Activated CD8-positive, alpha-beta memory T cell treated with anti-CD3 and anti-CD28 coated beads, Interleukin-2, amount 50 U/mL, for 4 hours (primary cell): ENCODE results near the gene LPCAT1.
"Not testable (repeated sequence)": the region's sequence is repeated elsewhere in the genome, so short reads cannot be mapped to it uniquely, and the experiment has no call there.

Experiments used
- DNase-seq: peaks from one replicate; pipeline ENCODE4 v3.0.0-alpha.2; 2020

LPCAT1 gene, protein sequence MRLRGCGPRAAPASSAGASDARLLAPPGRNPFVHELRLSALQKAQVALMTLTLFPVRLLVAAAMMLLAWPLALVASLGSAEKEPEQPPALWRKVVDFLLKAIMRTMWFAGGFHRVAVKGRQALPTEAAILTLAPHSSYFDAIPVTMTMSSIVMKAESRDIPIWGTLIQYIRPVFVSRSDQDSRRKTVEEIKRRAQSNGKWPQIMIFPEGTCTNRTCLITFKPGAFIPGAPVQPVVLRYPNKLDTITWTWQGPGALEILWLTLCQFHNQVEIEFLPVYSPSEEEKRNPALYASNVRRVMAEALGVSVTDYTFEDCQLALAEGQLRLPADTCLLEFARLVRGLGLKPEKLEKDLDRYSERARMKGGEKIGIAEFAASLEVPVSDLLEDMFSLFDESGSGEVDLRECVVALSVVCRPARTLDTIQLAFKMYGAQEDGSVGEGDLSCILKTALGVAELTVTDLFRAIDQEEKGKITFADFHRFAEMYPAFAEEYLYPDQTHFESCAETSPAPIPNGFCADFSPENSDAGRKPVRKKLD

DNA sequence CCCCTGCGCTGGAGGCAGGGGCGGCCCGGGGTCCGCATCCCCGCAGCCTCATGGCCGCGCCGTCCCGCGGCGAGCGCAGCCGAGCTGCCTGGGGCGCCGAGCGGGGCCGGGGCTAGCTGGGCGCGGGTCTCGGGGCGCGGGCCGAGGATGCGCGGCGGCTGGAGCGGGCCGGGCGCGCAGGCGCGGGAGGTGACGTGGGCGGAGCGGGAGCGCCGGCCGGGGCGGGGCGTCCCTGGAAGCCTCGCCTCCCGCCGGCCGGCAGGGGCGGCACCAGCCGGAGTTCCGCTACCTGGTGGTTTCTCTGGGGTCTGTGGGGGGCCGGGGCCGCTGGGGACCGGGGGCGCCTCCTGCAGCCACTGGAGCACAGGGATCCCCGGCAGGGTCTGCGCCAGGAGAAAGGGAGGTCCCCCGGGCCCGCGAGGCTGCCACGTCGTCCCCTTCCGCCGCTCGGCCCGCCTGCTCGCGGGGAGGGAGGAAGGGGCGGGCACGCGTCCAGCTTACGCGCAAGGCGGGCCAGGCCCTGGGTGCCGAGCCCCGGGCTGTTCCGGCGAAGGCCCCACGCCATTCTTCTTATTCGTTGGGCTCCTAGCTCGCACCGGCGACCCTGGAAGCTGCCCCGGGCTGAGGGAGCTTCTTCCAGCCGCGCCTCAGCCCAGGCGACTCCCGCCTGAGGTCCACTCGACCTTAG is at the start of gene LPCAT1:
Gene LPCAT1 (minus strand): TSS at position 168 of the 688 bp plus-strand sequence. CDS start 116 bp downstream, at position 52.
- peak; percentile 78 for DNase-seq

DNA sequence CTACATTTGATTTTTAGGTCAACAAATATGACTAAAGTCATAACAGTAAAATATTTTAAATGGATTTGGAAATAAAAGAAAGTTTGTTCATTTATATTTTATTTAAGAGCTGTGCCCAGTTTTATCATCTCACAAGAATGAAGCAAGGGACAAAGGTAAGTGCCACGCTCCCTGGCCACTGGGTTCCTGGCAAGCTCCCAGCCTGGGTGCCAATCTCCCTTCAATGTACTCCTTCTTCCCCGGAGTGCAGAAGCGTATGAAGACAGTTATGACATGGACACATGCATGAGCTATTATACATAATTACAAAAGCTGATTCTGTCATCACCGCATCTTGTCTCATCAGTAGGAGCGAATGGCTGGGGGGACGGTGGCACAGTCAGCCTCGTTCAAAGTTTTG is 48.1 kb upstream of the LPCAT1 start:
- DNase-seq = not testable (repeated sequence)

DNA sequence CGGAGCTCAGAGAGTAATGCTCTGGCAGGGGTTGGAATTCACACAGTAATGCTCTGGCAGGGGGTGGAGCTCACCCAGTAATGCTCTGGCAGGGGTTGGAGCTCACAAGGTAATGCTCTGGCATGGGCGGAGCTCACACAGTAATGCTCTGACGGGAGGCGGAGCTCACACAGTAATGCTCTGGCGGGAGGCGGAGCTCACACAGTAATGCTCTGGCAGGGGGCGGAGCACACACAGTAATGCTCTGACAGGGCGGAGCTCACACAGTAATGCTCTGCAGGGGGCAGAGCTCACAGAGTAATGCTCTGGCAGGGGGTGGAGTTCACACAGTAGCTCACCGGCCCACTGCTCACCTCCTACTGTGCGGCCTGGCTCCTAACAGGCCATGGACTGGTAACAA is 47.2 kb upstream of the LPCAT1 start:
- no peak for DNase-seq

DNA sequence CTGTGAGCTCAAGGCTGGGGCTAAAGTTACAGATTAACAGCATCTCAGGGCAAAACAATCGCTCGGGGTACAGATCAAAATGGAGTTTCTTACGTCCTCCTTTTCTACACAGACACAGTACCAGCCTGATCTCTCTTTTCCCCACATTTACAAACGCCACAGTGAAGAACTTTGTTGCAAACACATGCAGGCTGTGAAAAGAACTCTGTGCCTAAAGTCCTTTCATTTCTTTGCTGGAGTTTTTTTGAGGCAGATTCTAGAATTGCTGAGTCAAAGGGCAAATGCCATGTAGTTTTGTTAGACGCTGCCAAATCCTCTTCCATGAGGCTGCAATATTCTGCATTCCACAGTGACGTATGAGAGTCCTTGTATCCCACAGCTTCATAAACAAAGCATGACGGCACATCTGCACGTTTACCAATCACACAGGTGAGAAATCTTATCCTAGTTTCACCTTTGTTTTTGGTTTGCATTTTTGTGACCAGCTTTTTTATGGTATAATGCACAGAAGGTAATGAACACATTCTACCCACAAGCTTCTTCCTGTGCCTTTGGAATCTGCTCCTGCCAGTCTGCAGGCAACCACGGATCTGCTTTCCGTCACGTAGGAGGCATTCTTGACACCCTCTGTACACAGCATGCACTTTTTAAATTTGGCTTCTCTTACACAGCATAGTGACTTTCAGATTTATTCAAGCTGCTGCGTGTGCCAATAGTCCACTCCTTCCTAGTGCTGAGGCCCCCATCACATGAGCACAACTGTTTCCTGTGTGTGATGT is 44.6 kb upstream of the LPCAT1 start:
- no peak for DNase-seq

DNA sequence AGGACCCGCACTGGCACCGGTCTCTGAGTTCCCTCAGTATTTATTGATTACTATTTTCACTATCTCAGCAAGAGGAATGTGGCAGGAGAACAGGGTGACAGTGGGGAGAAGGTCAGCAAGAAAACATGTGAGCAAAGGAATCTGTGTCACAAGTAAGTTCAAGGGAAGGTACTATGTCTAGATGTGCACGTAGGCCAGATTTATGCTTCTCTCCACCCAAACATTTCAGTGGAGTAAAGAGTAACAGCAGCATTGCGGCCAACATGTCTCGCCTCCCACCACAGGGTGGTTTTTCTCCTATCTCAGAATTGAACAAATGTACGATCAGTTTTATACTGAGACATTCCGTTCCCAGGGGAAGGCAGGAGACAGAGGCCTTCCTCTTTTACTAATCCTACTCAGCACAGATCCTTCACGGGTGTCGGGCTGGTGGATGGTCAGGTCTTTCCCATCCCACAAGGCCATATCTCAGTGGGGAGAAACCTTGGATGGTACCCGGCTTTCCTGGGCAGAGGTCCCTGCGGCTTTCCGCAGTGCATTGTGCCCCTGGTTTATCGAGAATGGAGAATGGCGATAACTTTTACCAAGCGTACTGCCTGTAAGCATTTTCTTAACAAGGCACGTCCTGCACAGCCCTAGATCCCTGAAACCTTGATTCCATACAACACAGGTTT is 43.9 kb upstream of the LPCAT1 start:
- not testable (repeated sequence) for DNase-seq

DNA sequence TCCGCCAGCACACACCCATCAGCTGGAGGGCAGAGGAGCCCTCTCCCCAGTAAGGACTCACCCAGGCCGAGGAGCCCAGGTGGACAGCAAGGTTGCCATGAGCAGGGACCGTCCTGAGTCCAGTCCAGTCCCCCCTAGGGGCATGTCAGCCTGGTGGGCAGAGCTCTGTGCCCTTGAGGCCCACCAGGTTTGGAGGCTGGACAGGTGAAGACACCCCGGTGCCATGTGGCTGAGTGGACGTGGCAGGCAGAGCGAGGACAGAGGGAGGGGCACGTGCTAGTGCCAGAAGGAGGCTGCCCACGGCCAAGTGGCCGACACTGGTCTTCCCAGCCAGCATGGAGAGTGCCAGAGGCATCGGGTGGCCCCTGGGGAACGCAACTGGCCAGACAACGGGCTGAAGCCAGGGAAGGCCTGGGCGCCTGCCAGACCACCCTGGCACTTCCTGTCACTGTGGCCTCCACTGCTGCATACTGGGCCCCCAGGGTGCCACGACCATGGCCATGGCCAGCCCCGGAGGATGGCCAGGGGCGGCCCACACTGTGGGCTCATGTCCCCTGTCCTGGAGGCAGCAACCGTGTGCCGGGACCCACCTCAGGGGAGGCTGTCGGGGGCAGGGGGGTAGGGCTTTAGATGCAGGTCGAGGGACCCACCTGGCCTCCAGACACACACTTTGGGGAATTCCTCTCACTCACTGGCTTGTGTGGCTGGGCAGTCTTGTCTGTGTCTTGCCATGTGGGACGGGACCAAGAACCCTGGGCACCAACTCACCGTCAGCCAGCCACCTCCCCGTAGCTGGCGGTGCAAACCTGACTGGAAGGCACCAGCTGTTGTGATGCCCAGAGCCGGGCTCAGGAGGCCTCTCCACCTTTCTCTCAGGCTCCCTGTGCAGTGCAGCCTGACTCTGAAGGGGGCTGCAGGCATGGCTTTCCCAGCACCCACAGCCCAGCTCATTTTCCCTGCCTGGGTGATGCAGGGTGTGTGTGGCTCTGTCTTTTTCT is 42.3 kb upstream of the LPCAT1 start:
- no peak for DNase-seq

DNA sequence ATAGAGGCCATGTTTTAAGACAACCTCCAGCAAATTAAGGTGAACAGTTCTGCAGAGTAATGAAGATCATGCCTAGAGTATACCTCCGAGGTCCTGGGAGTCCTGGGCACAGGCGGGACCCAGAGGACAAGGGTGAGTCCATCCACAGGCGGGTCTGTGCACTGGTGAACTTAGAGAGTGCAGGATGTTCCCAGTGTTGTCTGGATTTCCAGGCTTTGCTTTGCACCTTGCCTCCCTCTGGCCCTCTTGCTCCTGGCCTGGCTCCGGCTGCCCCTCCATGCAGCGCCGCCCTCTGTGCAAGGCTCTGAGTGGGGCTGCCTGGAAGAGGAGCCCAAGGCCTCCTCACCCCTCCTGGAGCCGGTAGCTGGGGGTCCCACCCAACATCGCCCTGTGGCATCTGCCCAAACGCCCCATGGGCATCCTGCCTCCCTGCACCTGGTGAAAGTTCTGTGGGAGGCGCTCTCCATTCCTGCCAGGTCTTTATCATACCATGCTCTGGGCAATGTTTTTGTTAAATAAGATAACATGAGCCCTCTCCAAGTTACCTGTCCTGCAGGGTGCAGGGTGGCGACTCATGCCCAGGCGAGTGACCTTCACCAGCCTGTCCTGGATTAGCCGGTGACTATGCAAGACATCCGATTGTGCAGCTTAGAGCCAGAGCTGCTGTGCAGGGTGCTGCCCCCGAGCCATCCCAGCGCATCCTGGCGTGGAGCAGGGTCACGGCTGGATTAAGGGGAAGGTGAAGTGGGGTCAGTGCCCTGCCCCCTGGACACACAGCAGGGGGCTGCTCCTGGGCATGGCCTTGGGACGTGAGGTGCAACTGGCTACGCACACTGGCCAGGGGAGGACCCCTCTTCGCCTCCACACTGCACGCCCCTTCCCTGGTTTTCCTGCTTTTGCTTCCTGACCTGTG is 41.3 kb upstream of the LPCAT1 start:
- DNase-seq = no peak

DNA sequence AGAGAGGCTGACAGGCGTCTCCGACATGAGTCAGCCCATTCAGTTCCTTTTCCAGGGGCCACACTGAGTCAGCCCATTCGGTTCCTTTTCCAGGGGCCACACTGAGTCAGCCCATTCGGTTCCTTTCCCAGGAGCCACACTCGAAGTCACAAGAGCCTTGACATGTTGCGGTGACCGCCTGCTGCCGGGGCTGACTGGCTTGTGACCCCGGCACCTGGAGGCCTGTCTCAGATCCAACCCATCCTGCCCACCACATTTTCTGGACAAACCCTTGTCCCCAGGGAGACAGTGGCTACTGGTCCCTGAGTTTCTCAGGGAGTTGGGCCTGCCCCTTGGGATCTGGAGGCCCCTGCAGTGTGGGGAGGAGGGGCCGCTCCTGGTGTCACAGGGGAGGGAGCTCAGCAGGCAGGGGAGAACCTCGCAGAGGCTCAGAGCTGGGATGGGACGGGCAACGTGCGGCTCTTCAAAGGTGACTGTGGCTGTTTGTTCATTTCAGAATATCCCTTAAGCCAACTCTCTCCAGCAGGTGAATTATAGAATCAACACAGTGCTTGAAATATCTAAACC is 40.5 kb upstream of the LPCAT1 start:
- no peak for DNase-seq

DNA sequence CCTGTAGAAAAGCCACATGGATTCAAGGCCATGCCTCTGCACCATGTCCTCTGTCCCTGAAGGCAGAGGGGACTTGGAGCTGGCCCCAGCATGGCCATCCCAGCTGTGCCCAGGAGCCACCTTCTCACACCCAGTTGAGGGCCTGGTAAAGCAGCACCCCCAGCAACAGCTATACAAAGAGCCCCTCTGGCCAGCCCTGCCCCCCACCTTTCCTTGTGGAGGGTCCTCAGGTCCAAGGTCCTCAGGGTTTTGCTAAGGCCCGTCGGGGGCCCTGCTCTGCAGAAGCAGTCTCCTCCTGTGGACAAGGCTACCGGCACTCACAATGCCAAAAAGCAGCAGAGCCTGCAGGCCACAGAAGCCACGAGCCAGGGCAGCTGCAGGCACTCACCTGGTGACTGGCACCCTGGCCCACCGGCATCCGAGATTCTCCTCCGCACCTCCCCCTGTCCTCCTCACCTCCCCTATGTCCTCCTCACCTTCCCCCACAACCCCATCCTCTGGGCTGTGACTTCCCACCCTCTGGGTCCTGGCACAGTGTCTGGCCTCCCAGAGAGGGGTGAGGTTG is 39.9 kb upstream of the LPCAT1 start:
- DNase-seq = no peak

DNA sequence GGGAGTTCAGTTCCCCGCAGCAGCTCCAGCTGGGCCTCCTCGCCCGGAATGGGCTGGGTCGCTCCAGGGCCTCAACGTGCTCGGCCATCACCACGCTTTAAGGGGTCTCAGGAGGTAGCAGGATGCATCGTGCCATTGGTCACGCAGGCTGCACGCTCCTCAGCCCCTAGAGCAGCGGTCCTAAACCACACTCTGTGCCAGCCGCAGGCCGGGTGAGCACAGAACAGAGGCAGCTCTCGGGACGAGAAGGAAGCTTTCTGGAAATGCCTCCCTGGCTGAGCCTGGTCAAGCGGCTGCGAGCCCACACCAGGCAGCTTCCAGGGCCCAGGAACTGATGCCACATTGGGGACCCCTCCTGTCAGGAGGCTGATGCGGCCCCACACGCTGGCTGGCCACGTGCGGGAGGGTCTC is 39.3 kb upstream of the LPCAT1 start:
- DNase-seq = no peak

DNA sequence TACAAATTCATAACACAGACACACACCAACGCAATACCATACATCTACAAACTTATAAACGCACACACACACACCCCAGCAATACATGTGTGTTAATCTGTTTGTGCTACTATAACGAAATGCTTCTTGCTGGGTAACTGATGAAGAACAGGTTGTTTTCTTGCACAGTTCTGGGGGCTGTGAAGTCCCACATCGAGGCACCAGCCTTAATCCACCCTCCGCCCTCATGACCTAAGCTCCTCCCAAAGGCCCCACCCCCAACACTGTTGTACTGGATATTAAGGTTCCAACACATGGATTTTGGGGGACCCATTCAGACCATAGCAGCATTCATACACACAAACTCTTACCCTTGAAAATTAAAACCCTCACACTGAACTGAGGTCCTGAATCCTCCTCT is 38.8 kb upstream of the LPCAT1 start:
- DNase-seq = no peak

DNA sequence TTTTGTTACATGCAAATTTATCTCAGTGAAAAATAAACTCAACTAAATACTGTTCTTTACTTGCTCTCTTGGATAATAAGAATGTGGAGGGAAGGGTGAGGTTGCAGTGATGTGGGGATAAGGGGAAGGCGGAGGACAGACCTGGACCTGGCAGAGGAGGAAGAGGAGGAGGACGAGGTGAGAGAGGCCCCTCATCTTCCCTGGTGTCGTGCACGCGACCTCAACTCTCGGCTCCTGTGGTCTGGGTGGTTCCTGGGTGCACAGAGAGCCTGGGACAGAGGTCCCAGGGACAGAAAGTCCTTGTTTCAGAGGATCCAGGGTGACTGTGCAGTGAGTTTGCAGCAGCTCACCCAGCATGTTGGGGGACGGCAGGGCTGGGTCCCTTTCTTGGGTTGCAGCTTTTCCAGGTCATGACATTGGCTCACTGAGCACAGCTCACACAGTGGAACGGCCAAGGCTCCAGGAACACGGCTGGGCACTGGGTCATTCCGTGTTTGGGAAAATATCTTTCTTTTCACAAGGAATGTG is 37.7 kb upstream of the LPCAT1 start:
- no peak for DNase-seq

DNA sequence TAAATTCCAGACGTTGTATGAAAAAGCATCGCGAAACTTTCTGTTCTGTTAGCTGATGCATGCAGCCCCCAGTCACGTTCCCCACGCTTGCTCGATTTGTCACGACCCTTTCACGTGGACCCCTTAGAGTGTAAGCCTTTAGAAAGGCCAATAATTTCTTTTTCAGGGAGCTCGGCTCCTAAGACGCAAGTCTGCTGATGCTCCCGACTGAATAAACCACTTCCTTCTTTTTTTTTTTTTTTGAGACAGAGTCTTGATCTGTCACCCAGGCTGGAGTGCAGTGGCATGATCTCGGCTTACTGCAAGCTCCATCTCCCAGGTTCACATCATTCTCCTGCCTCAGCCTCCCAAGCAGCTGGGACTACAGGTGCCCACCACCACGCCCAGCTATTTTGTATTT is 36.7 kb upstream of the LPCAT1 start:
- not testable (repeated sequence) for DNase-seq

DNA sequence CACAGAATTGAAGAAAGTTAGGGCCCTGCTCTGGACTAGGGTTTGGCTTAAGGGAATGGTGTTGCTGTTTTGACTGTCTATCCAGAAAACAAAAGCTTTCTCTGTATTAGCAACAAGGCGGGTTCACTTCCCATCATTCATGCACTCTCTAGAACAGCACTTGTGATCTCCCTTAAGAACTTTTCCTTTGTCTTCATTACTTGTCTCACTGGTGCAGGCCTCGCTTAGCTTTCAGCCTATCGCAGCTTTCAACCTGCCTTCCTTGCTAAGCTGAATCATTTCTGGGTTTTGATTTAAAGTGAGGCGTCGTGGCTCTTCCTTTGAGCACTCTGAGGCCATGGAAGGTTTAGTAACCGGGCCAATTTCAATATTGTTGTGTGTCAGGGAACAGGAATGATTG is 35.2 kb upstream of the LPCAT1 start:
- DNase-seq = no peak

DNA sequence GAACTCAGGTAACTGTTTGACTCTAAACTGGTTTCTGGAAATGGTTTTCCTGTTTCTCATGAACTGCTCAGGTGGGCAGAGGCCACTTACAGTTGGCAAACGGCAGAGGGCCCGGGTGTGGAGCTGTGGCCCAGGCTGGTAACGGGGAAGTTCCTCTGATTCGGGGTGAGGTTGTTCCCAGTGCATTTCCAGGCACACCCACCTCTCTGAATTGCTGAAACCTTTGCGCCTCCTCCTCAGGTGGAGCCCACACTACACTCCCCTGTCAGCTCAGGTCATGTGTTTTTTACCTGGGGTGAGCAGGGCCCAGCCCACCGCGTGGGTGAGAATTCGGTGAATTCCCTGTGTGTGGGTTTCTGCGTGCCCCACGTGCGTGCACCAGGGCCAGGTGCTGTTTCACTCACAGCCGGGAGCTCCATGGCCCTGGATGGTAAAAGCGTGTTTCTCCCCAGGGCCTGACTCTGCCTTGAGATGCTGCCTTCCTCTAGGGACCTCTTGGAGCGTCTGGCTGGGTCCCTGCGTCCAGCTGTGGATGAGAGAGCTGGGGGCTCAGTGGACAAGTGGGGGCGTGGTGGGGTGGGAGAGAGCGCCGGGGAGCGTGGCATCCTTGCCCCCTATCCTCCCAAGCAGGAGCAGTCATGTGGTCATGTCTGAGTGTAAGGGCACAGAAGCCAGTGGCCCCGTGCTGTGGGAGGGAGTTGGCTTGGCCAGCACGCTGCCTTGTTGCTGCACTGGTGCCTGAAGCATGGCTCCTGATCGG is 33.5 kb upstream of the LPCAT1 start:
- no peak for DNase-seq

DNA sequence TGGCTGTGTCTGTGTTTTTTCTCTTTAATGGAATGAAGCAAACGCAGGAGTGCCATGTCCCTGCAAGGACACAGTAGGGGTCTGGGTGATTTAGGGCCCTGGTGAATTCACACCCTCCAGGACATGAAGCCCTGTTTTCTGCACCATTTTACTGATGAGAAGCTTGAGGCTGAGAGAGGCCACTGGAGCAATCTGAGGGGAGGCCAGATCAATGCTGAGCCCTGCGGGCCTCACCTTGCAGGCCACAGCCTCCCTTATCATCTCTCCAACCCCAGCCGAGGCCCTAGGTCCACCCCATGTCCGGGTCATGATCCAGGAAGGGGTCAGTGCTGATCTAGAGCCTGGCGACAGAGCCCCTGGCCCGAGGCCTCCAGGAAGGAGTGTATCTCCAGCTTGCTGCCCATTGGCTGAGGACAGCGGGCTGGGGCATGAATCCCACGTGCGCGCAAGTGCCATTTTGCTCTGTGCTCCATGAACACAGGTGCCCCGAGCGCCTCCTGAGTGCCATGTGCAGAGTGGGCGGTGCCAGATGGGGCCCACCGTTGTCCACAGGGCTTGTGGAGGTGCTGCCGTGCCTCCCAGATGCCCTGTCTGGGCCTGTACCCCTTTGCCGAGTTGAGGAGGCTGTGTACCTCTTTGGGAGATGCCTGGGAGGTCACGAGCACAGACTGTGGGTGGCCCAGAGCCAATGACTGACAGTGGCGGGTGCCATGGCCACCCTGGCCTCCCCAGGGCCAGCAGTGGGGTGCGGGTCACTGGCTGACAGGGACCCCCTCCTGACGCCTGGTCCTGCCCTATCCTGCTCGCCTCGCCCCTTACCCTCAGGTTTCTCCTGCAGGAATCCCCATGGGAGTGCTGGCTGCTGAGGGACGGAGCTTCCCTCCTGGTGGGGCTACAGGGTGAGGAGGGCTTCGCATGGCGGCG is 32.3 kb upstream of the LPCAT1 start:
- DNase-seq = no peak
